ENCODE data around the gene ADAT3.

DNA sequence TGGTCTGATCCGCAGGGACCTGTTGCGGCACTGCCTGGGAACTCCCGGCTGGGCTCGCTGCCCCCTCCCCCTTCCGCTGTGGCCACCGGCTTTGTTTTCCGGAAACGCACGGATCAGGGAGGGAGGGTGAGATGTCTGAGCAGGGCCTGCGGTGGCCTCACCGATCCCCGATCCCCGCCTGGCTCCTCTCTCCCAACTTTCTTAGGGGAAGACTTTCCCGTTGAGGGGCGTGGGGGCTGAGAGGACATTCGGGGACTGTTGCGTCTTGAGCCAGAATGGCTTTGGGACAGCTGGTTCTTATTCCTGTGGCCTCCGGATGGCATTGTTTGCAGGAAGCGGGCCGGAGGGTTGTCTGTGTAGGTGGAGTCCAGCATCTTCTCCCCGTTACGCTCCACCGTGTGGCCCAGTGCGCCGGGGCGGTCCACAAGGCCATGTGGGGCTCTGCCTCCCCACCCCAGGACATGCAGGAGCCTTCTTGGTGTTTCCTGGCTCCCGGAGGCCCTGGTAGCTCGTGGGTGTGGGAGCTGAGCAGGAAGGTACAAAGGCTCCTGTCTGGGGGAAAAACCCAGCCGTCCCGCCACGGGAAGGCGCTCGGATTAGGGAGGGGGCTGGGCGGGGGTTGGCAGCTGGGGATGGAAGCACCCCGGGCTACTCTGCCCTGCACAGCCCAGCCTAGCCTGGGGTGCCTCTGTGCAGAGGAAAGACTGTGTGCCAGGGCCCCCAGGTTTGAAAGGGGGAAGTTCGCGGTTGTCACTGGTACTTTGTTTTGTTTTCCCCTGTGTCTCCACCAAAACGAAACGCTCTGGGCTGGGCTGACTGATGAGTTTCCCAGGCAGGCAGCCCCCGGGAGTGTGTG lies 37.1 kb downstream of the ADAT3 start:
- TF ChIP-seq, protein P1, sequence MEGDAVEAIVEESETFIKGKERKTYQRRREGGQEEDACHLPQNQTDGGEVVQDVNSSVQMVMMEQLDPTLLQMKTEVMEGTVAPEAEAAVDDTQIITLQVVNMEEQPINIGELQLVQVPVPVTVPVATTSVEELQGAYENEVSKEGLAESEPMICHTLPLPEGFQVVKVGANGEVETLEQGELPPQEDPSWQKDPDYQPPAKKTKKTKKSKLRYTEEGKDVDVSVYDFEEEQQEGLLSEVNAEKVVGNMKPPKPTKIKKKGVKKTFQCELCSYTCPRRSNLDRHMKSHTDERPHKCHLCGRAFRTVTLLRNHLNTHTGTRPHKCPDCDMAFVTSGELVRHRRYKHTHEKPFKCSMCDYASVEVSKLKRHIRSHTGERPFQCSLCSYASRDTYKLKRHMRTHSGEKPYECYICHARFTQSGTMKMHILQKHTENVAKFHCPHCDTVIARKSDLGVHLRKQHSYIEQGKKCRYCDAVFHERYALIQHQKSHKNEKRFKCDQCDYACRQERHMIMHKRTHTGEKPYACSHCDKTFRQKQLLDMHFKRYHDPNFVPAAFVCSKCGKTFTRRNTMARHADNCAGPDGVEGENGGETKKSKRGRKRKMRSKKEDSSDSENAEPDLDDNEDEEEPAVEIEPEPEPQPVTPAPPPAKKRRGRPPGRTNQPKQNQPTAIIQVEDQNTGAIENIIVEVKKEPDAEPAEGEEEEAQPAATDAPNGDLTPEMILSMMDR (IDR thresholded peaks at IDR 0.05), result no peak
- TF ChIP-seq POLR2A (IDR thresholded peaks at IDR 0.05), result no peak

Measured in uterus (tissue), 2 donors.